WTC11 (cell line): ENCODE results near the gene F2R.

ENCODE experiments used
- EMX1 ChIP-seq: fragments of 250-450 bp; sonication (Bioruptor Pico); IDR thresholded peaks from 2 replicates; pipeline ENCODE4 v1.8.0; 2021; ENCODE audit warnings: mild to moderate bottlenecking
- MAX ChIP-seq: sonication (generic); formaldehyde crosslinking; IDR thresholded peaks from 2 replicates; pipeline ENCODE4 v1.8.0; 2022; ENCODE audit warnings: mild to moderate bottlenecking, missing genetic modification reagents
- NFYB ChIP-seq: sonication (generic); formaldehyde crosslinking; conservative IDR thresholded peaks from 2 replicates; pipeline ENCODE4 v1.8.0; 2022; ENCODE audit warnings: low read depth, missing genetic modification reagents
- NR1H2 ChIP-seq: sonication (generic); formaldehyde crosslinking; IDR thresholded peaks from 2 replicates; pipeline ENCODE4 v1.9.0; 2021; ENCODE audit warnings: mild to moderate bottlenecking, moderate library complexity, missing genetic modification reagents
- OVOL2 ChIP-seq: fragments of 250-450 bp; sonication (Bioruptor Pico); IDR thresholded peaks from 2 replicates; pipeline ENCODE4 v1.9.0; 2021; ENCODE audit warnings: mild to moderate bottlenecking, borderline replicate concordance
- TF ChIP-seq, protein P1 (sequence below): fragments of 200-600 bp; IDR thresholded peaks from 2 replicates; pipeline ENCODE4 v1.8.0; 2022; ENCODE audit warnings: antibody characterized with exemption
- TF ChIP-seq, protein P2 (sequence below): sonication (generic); formaldehyde crosslinking; IDR thresholded peaks from 2 replicates; pipeline ENCODE4 v1.8.0; 2022; ENCODE audit warnings: missing genetic modification reagents
- TF ChIP-seq, protein P3 (sequence below): sonication (generic); formaldehyde crosslinking; IDR thresholded peaks from 2 replicates; pipeline ENCODE4 v1.8.1; 2023; ENCODE audit warnings: mild to moderate bottlenecking, missing genetic modification reagents, moderate library complexity

DNA sequence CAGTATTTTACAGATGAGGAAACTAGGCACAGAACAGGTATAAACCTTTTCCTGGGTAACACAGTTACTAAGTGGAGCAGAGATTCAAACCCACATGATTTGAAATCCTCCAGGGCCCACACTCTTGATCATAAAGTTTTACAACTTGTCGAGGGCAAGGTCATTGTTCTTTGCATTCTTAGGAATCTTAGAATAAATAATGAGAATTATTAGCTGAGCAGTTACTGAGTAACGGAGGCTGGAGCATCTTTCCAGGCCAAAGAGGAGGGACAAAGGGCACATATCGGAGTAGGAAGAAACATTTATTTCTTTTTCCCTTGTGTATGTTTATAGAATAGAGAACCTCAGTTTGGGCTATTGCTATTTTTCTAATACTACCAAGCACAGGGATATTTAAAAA, 27.1 kb upstream of the F2R start:
- no peak for TF ChIP-seq EMX1 (CRISPR knock-in tag)
- TF ChIP-seq, protein P1, sequence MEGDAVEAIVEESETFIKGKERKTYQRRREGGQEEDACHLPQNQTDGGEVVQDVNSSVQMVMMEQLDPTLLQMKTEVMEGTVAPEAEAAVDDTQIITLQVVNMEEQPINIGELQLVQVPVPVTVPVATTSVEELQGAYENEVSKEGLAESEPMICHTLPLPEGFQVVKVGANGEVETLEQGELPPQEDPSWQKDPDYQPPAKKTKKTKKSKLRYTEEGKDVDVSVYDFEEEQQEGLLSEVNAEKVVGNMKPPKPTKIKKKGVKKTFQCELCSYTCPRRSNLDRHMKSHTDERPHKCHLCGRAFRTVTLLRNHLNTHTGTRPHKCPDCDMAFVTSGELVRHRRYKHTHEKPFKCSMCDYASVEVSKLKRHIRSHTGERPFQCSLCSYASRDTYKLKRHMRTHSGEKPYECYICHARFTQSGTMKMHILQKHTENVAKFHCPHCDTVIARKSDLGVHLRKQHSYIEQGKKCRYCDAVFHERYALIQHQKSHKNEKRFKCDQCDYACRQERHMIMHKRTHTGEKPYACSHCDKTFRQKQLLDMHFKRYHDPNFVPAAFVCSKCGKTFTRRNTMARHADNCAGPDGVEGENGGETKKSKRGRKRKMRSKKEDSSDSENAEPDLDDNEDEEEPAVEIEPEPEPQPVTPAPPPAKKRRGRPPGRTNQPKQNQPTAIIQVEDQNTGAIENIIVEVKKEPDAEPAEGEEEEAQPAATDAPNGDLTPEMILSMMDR, result no peak
- TF ChIP-seq, protein P2, sequence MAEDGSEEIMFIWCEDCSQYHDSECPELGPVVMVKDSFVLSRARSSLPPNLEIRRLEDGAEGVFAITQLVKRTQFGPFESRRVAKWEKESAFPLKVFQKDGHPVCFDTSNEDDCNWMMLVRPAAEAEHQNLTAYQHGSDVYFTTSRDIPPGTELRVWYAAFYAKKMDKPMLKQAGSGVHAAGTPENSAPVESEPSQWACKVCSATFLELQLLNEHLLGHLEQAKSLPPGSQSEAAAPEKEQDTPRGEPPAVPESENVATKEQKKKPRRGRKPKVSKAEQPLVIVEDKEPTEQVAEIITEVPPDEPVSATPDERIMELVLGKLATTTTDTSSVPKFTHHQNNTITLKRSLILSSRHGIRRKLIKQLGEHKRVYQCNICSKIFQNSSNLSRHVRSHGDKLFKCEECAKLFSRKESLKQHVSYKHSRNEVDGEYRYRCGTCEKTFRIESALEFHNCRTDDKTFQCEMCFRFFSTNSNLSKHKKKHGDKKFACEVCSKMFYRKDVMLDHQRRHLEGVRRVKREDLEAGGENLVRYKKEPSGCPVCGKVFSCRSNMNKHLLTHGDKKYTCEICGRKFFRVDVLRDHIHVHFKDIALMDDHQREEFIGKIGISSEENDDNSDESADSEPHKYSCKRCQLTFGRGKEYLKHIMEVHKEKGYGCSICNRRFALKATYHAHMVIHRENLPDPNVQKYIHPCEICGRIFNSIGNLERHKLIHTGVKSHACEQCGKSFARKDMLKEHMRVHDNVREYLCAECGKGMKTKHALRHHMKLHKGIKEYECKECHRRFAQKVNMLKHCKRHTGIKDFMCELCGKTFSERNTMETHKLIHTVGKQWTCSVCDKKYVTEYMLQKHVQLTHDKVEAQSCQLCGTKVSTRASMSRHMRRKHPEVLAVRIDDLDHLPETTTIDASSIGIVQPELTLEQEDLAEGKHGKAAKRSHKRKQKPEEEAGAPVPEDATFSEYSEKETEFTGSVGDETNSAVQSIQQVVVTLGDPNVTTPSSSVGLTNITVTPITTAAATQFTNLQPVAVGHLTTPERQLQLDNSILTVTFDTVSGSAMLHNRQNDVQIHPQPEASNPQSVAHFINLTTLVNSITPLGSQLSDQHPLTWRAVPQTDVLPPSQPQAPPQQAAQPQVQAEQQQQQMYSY (CRISPR knock-in tag), result no peak
- TF ChIP-seq, protein P3, sequence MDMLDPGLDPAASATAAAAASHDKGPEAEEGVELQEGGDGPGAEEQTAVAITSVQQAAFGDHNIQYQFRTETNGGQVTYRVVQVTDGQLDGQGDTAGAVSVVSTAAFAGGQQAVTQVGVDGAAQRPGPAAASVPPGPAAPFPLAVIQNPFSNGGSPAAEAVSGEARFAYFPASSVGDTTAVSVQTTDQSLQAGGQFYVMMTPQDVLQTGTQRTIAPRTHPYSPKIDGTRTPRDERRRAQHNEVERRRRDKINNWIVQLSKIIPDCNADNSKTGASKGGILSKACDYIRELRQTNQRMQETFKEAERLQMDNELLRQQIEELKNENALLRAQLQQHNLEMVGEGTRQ (CRISPR knock-in tag), result no peak
- TF ChIP-seq MAX, result no peak
- no peak for TF ChIP-seq NFYB
- no peak for TF ChIP-seq NR1H2
- TF ChIP-seq OVOL2, result no peak
